ENCODE data around the gene PRPS1.
"Not testable (repeated sequence)": the region's sequence is repeated elsewhere in the genome, so short reads cannot be mapped to it uniquely, and the experiment has no call there.

Gene PRPS1

GRCh38 chrX:107630031-107630689 lies 1.9 kb downstream of the PRPS1 start:
- DNase-seq (ENCODE audit: low spot score) = no peak

GRCh38 chrX:107632346-107632745 lies 4.0 kb downstream of the PRPS1 start:
- DNase-seq (ENCODE audit: low spot score) = no peak

GRCh38 chrX:107646735-107647134 lies 18.4 kb downstream of the PRPS1 start:
- no peak for DNase-seq (ENCODE audit: low spot score)

- DNase-seq (ENCODE audit: low spot score) = no peak
Measured at GRCh38 chrX:107648332-107648731, 20.0 kb downstream of the PRPS1 start.

GRCh38 chrX:107654566-107654871 lies 26.2 kb downstream of the PRPS1 start:
- DNase-seq (ENCODE audit: low spot score) = no peak

GRCh38 chrX:107654872-107655761 lies 26.8 kb downstream of the PRPS1 start:
- peak; percentile 37 for DNase-seq (ENCODE audit: low spot score)

- no peak for DNase-seq (ENCODE audit: low spot score)
Measured at GRCh38 chrX:107656978-107657377, 28.7 kb downstream of the PRPS1 start.

GRCh38 chrX:107658660-107659059 lies 30.4 kb downstream of the PRPS1 start:
- no peak for DNase-seq (ENCODE audit: low spot score)

- DNase-seq (ENCODE audit: low spot score) = no peak
Measured at GRCh38 chrX:107659286-107659685, 31.0 kb downstream of the PRPS1 start.

GRCh38 chrX:107659768-107660167 lies 31.5 kb downstream of the PRPS1 start:
- DNase-seq (ENCODE audit: low spot score) = no peak

- DNase-seq (ENCODE audit: low spot score) = no peak
Measured at GRCh38 chrX:107662145-107662544, 33.8 kb downstream of the PRPS1 start.

- DNase-seq (ENCODE audit: low spot score) = no peak
Measured at GRCh38 chrX:107662824-107663223, 34.5 kb downstream of the PRPS1 start.

- DNase-seq (ENCODE audit: low spot score) = no peak
Measured at GRCh38 chrX:107666931-107667330, 38.6 kb downstream of the PRPS1 start.

- DNase-seq (ENCODE audit: low spot score) = no peak
Measured at GRCh38 chrX:107667426-107667825, 39.1 kb downstream of the PRPS1 start.

- DNase-seq (ENCODE audit: low spot score) = not testable (repeated sequence)
Measured at GRCh38 chrX:107668710-107669109, 40.4 kb downstream of the PRPS1 start.

- DNase-seq (ENCODE audit: low spot score) = no peak
Measured at GRCh38 chrX:107669261-107669660, 41.0 kb downstream of the PRPS1 start.

GRCh38 chrX:107669885-107670628 lies 41.7 kb downstream of the PRPS1 start:
- no peak for DNase-seq (ENCODE audit: low spot score)

GRCh38 chrX:107671256-107671655 lies 42.9 kb downstream of the PRPS1 start:
- DNase-seq (ENCODE audit: low spot score) = not testable (repeated sequence)

- peak; percentile 44 for DNase-seq (ENCODE audit: low spot score)
Measured at GRCh38 chrX:107672955-107673378, 44.7 kb downstream of the PRPS1 start.

GRCh38 chrX:107673431-107673830 lies 45.1 kb downstream of the PRPS1 start:
- no peak for DNase-seq (ENCODE audit: low spot score)

- DNase-seq (ENCODE audit: low spot score) = no peak
Measured at GRCh38 chrX:107673933-107674479, 45.7 kb downstream of the PRPS1 start.

Measured in SK-N-DZ (cell line).